Muscle layer of duodenum (tissue), 2 donors: Measurements from ENCODE around the gene BID.

Experiments
- H3K27ac ChIP-seq: one replicate; pipeline ENCODE4 v1.7.0; 2013; ENCODE audit warnings: mild to moderate bottlenecking, low read length
- H3K27me3 ChIP-seq: one replicate; pipeline ENCODE4 v1.7.0; 2013; ENCODE audit warnings: low read depth, mild to moderate bottlenecking, control low read depth, low read length
- H3K36me3 ChIP-seq, 2 donors: one replicate each; pipeline ENCODE4 v1.7.0; 2013; ENCODE audit warnings: low read length in 2 of 2, control low read depth in 1 of 2, mild to moderate bottlenecking in 1 of 2; ENCODE audit not compliant: insufficient read depth in 2 of 2, control insufficient read depth in 1 of 2
- H3K4me1 ChIP-seq, 2 donors: one replicate each; pipeline ENCODE4 v1.7.0; 2013; ENCODE audit warnings: low read length in 2 of 2, mild to moderate bottlenecking in 2 of 2, control low read depth in 1 of 2, moderate library complexity in 1 of 2; ENCODE audit not compliant: insufficient read depth in 2 of 2, control insufficient read depth in 1 of 2
- H3K4me3 ChIP-seq, 2 donors: one replicate each; pipeline ENCODE4 v1.7.0; 2013; ENCODE audit warnings: low read length in 2 of 2, low read depth in 1 of 2, mild to moderate bottlenecking in 1 of 2
- H3K9me3 ChIP-seq, 2 donors: one replicate each; pipeline ENCODE4 v1.7.0; 2013; ENCODE audit warnings: low read length in 2 of 2, control low read depth in 1 of 2, mild to moderate bottlenecking in 1 of 2; ENCODE audit not compliant: control insufficient read depth in 1 of 2
- donor health status: healthy.

The BID gene

DNA sequence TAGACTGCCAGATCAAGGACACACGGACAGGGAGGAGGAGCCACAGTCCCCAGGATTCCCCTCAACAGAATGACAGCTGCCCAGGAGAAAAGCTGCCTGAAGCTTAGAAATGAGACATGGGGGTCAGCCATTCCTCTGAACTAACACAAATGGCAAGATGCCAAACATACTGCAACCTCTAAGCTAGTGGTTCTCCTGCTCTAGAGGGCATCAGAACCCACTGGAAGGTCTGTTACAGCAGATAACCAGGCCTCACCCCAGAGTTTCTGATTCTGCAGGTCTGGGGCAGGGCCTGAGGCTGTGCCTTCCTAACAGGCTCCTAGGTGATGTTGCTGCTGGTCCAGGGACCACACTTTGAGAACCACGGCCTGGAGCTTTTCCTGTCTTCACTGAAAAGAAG, 28.6 kb upstream of the BID start:
- H3K9me3 ChIP-seq: no peaks in the 10 kb centered on the region
- H3K36me3 ChIP-seq: peaks cover 41 to 46% of the 10 kb centered on the region in 2 donors
- H3K27me3 ChIP-seq: no peaks in the 10 kb centered on the region
- no peak overlapping the region for H3K27ac ChIP-seq
- no peak overlapping the region for H3K4me3 ChIP-seq
- no peaks in the 10 kb centered on the region for H3K4me1 ChIP-seq

- Histone ChIP-seq H3K9me3 (no peaks in the 10 kb centered on the region), H3K36me3 (peaks cover 40 to 42% of the 10 kb centered on the region in 2 donors), H3K4me3 (no peak overlapping the region), H3K4me1 (no peaks in the 10 kb centered on the region), H3K27me3 (no peaks in the 10 kb centered on the region), H3K27ac (no peak overlapping the region)
Measured at GRCh38 chr22:17802411-17802810, 28.1 kb upstream of the BID start.

DNA sequence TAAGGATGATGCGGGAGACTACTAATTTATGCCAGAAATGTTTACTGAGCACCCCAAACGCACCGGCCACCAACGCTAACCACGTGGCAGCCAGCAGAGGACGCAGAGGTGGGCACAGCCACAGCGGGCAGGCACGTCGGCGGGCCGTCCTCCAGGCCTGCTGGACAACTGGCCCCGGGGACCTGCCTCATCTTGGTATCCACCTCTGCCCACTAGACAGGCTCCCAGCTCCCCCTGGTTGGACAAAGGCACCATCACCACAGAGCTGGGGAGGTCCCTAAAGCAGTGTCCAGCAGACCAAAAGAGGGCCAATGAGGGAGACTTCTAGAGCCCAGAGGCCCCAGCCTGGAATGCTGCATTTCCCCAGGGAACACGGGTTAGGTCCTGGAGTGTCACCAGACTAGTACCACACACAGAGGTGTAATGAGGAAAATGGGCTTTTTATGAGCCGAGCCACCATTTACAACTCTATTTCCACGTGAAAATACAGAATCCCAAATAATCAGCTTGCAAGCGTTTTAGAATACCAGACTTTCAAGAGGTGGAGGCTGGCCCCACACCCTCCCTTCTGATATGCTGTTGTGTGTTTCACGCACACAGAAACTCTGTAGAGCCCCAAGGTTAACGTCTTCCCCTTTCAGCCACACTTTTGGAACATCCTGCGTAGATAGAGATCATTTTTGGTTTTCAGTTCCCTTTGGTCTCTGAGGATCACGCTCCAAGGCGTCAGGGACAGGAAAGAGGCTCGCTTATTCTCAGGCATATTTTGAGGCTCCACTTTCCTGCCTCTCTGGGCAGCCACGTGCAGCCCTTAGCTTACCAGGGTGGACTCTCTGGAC, 23.7 kb upstream of the BID start:
- H3K4me1 ChIP-seq: no peaks in the 10 kb centered on the region
- H3K27me3 ChIP-seq: no peaks in the 10 kb centered on the region
- no peak overlapping the region for H3K27ac ChIP-seq
- H3K9me3 ChIP-seq: no peaks in the 10 kb centered on the region
- peaks cover 11 to 31% of the 10 kb centered on the region in 2 donors for H3K36me3 ChIP-seq
- H3K4me3 ChIP-seq: no peak overlapping the region

DNA sequence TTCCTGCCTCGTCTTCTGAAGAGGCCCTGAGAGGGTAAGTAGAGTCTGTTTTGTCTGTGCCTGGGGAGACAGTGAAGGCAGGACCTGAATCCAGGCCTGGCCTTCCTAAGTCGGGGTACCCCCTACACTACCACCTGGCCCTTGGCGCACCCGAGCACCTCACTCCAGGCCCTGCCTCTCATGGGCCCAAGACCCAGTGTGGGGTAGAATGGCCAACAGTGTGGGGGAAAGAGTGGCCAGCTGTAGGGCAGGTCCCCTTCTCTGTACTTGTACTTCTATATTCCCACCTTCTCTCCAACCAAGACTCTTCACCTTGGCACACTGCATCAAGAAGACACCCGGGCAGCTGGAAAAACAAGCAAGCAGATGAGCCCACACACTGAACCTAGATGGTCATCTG, 22.4 kb upstream of the BID start:
- H3K27me3 ChIP-seq: no peaks in the 10 kb centered on the region
- H3K4me3 ChIP-seq: no peak overlapping the region
- no peak overlapping the region for H3K27ac ChIP-seq
- no peaks in the 10 kb centered on the region for H3K4me1 ChIP-seq
- H3K36me3 ChIP-seq: peaks cover 3 to 29% of the 10 kb centered on the region in 2 donors
- no peaks in the 10 kb centered on the region for H3K9me3 ChIP-seq

- no peak overlapping the region for H3K27ac ChIP-seq
- no peak overlapping the region for H3K4me3 ChIP-seq
Measured at GRCh38 chr22:17795661-17796548, 21.6 kb upstream of the BID start.

DNA sequence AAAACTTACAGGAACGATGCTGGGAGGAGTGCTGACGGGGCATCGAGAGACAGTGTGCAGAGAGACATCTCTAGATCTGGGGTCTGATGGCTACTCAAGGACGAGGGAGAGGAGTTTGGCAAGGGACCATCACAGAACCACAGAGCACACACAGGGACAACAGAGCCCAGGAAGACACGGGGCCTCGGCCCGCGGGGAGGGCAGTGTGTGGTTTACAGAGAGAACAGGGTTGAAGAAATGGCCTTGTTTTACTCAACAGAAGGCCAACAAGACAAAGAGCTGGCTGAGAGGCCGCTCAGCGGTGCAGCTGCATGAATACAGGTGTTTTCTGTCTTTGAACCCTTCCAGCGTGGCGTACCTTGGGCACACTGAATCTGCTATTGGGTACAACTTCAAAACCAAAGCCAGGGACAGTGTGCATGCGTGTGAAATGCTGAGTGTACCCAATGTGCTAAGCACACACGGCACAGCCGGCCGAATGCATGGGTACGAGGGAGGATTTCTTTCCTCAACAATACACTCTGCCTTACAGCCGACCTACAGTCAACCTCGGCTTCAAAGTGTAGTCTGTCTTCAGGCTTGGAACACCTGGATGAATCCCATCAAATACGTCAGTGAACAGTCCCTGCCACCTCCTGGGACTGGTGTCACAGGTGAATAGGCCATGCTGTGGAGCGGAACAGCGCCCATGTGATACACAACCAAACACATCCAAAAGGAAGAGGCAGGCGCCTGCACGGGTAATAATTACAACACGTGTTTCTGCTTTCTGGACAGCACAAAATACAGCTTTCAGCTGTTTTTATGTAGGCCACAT, 20.7 kb upstream of the BID start:
- Histone ChIP-seq H3K4me1 (no peaks in the 10 kb centered on the region), H3K27ac (no peak overlapping the region), H3K36me3 (peaks cover 3 to 40% of the 10 kb centered on the region in 2 donors), H3K9me3 (no peaks in the 10 kb centered on the region), H3K27me3 (no peaks in the 10 kb centered on the region), H3K4me3 (no peak overlapping the region)

More at GRCh38 chr22:17795661-17796548, 21.6 kb upstream of the BID start:
- no peaks in the 10 kb centered on the region for H3K9me3 ChIP-seq
- no peaks in the 10 kb centered on the region for H3K4me1 ChIP-seq
- peaks cover 3 to 30% of the 10 kb centered on the region in 2 donors for H3K36me3 ChIP-seq
- no peaks in the 10 kb centered on the region for H3K27me3 ChIP-seq

DNA sequence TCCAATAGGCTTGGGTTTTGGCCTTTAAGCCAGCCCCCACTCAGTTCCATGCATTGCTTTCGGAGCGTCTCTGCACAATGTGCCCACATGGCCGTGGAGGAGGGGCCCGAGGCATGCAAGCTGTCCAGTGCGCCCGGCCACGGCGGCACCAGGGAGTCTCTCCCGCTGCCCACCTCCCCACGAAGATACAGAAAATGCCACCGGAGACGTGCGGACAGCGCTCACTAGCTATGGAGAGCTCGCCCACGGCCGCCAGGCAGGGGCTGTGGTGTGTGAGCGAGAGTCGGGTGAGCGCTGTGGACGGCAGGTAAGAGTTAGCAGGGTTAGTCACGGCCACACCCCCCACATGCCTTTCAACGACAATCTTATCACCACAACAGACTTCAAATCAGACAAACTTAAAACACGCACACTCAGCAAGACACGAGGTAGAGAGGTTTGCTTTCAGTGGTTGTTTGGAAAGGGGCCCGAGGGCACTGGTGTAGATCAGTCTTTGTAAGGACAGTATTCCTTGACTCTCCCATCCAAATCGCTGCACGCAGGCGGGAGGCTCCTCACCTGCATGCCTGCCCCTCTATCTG, 18.7 kb upstream of the BID start:
- Histone ChIP-seq H3K4me1 (no peaks in the 10 kb centered on the region), H3K27ac (no peak overlapping the region), H3K9me3 (no peaks in the 10 kb centered on the region), H3K4me3 (no peak overlapping the region), H3K36me3 (peaks cover 3 to 59% of the 10 kb centered on the region in 2 donors), H3K27me3 (no peaks in the 10 kb centered on the region)

- H3K4me1 ChIP-seq: no peaks in the 10 kb centered on the region
- H3K4me3 ChIP-seq: no peak overlapping the region
- H3K27ac ChIP-seq: no peak overlapping the region
- H3K36me3 ChIP-seq: peaks cover 3 to 59% of the 10 kb centered on the region in 2 donors
- H3K27me3 ChIP-seq: no peaks in the 10 kb centered on the region
- no peaks in the 10 kb centered on the region for H3K9me3 ChIP-seq
Measured at GRCh38 chr22:17792299-17792698, 18.0 kb upstream of the BID start.

GRCh38 chr22:17791196-17791595, 16.9 kb upstream of the BID start:
- Histone ChIP-seq H3K36me3 (peaks cover 3 to 55% of the 10 kb centered on the region in 2 donors), H3K4me1 (peaks cover 0 to 6% of the 10 kb centered on the region in 2 donors), H3K9me3 (no peaks in the 10 kb centered on the region), H3K4me3 (no peak overlapping the region), H3K27ac (no peak overlapping the region), H3K27me3 (no peaks in the 10 kb centered on the region)

GRCh38 chr22:17789379-17790200, 15.3 kb upstream of the BID start:
- Histone ChIP-seq H3K9me3 (no peaks in the 10 kb centered on the region), H3K4me1 (peaks cover 0 to 6% of the 10 kb centered on the region in 2 donors), H3K27ac (no peak overlapping the region), H3K4me3 (no peak overlapping the region), H3K27me3 (no peaks in the 10 kb centered on the region), H3K36me3 (peaks cover 0 to 45% of the 10 kb centered on the region in 2 donors)
